AG04450 (cell line): ENCODE measurements around the gene ICAM3. TPM values are rescaled to one million over a fixed set of nuclear protein-coding genes. Genes with fewer than 3 reads are reported as not detected.

ENCODE experiments used
- CTCF ChIA-PET: fragments of 300-600, 350-600 bp; formaldehyde crosslinking; extraction: SDS; loops from one replicate; lab custom pipeline; 2022; ENCODE audit warnings: antibody characterized with exemption, inconsistent platforms; lab: Charles Lee
- POLR2A ChIA-PET: fragments of 350-600 bp; formaldehyde crosslinking; extraction: SDS; loops from one replicate; lab custom pipeline; 2021; ENCODE audit warnings: antibody characterized with exemption, inconsistent platforms; lab: Yijun Ruan, JAX
- DNase-seq: peaks from one replicate; pipeline ENCODE4 v3.0.0-alpha.2; 2011; ENCODE audit warnings: low read depth, low spot score
- H3K27ac ChIP-seq: one replicate; pipeline ENCODE4 v1.5.1; 2012; ENCODE audit warnings: low read depth, low read length, control low read depth
- H3K27me3 ChIP-seq: one replicate; pipeline ENCODE4 v1.6.0; 2012; ENCODE audit warnings: low read length; ENCODE audit not compliant: control insufficient read depth, insufficient read depth
- H3K4me3 ChIP-seq: 2 replicates; pipeline ENCODE4 v1.5.1; 2011; ENCODE audit warnings: mild to moderate bottlenecking, low read depth, low read length, control low read depth
- H3K9me3 ChIP-seq: 2 replicates; pipeline ENCODE4 v1.5.1; 2012; ENCODE audit warnings: low read length; ENCODE audit not compliant: control insufficient read depth, insufficient read depth
- polyA plus RNA-seq: library from polyadenylated mRNA; depleted of rRNA; stranded (reverse); fragments of >200 nt; gene quantifications from 2 replicates; pipeline ENCODE4 v1.2.3, GENCODE V29; 2011; rRNA removed
- small RNA-seq: library from RNA; depleted of rRNA; stranded (forward); fragments of <200 nt; gene quantifications from one replicate; pipeline ENCODE3, GENCODE V24; 2012; ENCODE audit warnings: low read depth; ENCODE audit not compliant: insufficient read length
- TF ChIP-seq, protein P1 (sequence below): IDR thresholded peaks from 2 replicates; pipeline ENCODE4 v1.5.1; 2011; ENCODE audit warnings: low read depth, low read length, control low read depth, inconsistent platforms

ICAM3 gene
- polyA plus RNA-seq, 1 experiment = 6.7 TPM

DNA sequence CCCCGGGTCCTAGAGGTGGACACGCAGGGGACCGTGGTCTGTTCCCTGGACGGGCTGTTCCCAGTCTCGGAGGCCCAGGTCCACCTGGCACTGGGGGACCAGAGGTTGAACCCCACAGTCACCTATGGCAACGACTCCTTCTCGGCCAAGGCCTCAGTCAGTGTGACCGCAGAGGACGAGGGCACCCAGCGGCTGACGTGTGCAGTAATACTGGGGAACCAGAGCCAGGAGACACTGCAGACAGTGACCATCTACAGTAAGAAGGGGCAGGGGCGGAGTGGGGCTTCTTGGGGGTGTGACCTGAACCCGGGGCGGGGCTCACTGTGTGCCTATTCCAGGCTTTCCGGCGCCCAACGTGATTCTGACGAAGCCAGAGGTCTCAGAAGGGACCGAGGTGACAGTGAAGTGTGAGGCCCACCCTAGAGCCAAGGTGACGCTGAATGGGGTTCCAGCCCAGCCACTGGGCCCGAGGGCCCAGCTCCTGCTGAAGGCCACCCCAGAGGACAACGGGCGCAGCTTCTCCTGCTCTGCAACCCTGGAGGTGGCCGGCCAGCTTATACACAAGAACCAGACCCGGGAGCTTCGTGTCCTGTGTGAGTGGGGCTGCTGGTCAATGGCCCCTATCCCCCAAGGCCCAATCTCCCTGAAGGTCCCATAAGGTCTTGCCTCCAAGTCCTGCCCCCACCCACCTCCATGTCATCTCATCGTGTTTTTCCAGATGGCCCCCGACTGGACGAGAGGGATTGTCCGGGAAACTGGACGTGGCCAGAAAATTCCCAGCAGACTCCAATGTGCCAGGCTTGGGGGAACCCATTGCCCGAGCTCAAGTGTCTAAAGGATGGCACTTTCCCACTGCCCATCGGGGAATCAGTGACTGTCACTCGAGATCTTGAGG, 55.1 kb downstream of the ICAM3 start:
- ChIA-PET CTCF (no interaction called here), POLR2A (no interaction called here)
- no peaks in the 10 kb centered on the region; the same call in 1 of the 2 replicates for H3K9me3 ChIP-seq
- TF ChIP-seq, protein P1, sequence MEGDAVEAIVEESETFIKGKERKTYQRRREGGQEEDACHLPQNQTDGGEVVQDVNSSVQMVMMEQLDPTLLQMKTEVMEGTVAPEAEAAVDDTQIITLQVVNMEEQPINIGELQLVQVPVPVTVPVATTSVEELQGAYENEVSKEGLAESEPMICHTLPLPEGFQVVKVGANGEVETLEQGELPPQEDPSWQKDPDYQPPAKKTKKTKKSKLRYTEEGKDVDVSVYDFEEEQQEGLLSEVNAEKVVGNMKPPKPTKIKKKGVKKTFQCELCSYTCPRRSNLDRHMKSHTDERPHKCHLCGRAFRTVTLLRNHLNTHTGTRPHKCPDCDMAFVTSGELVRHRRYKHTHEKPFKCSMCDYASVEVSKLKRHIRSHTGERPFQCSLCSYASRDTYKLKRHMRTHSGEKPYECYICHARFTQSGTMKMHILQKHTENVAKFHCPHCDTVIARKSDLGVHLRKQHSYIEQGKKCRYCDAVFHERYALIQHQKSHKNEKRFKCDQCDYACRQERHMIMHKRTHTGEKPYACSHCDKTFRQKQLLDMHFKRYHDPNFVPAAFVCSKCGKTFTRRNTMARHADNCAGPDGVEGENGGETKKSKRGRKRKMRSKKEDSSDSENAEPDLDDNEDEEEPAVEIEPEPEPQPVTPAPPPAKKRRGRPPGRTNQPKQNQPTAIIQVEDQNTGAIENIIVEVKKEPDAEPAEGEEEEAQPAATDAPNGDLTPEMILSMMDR = no peak
- H3K4me3 ChIP-seq = no peak overlapping the region
- no peak for DNase-seq
- H3K27ac ChIP-seq = no peak overlapping the region
- no peaks in the 10 kb centered on the region for H3K27me3 ChIP-seq

Small RNAs within 50 kb of the gene (small RNA-seq; reads per million reads assigned to genes)
- not detected for gene AC011511.1
- not detected for gene AC011511.4

Other genes starting within 250 kb of the ICAM3 start
- gene ANGPTL6, start 236.9 kb downstream of the ICAM3 start, polyA plus RNA-seq = 0.09 and 0.11 TPM in 2 replicates
- 11.5 and 13.1 TPM in 2 replicates for gene PPAN, start 233.3 kb downstream of the ICAM3 start, polyA plus RNA-seq
- gene P2RY11, start 227.9 kb downstream of the ICAM3 start, polyA plus RNA-seq = 1.0 and 2.1 TPM in 2 replicates
- gene EIF3G, start 219.7 kb downstream of the ICAM3 start, polyA plus RNA-seq = 127 and 146 TPM in 2 replicates
- gene DNMT1, start 144.7 kb downstream of the ICAM3 start, polyA plus RNA-seq = 54.5 and 60.7 TPM in 2 replicates
- 19.7 and 25.1 TPM in 2 replicates for gene S1PR2, start 108.3 kb downstream of the ICAM3 start, polyA plus RNA-seq
- gene MRPL4, start 87.4 kb downstream of the ICAM3 start, polyA plus RNA-seq = 28.5 and 41.4 TPM in 2 replicates
- 40.4 and 57.0 TPM in 2 replicates for gene ICAM1, start 68.5 kb downstream of the ICAM3 start, polyA plus RNA-seq
- gene ICAM4, start 52.7 kb downstream of the ICAM3 start, polyA plus RNA-seq = 2.5 and 3.3 TPM in 2 replicates
- 3.8 and 5.3 TPM in 2 replicates for gene ICAM5, start 49.7 kb downstream of the ICAM3 start, polyA plus RNA-seq
- 0.62 and 0.74 TPM in 2 replicates for gene ZGLP1, start 29.8 kb downstream of the ICAM3 start, polyA plus RNA-seq
- gene FDX2, start 23.6 kb downstream of the ICAM3 start, polyA plus RNA-seq = 20.8 and 30.0 TPM in 2 replicates
- gene RAVER1, start 6.1 kb downstream of the ICAM3 start, polyA plus RNA-seq = 2.2 and 4.1 TPM in 2 replicates
- 29.1 and 52.8 TPM in 2 replicates for gene TYK2, start 40.9 kb upstream of the ICAM3 start, polyA plus RNA-seq
- 268 and 340 TPM in 2 replicates for gene CDC37, start 63.9 kb upstream of the ICAM3 start, polyA plus RNA-seq
- gene PDE4A, start 80.9 kb upstream of the ICAM3 start, polyA plus RNA-seq = 2.9 and 5.1 TPM in 2 replicates
- 46.7 and 64.3 TPM in 2 replicates for gene KEAP1, start 163.7 kb upstream of the ICAM3 start, polyA plus RNA-seq
- gene S1PR5, start 177.8 kb upstream of the ICAM3 start, polyA plus RNA-seq = 0.10 and 0.11 TPM in 2 replicates
- gene ATG4D, start 204.3 kb upstream of the ICAM3 start, polyA plus RNA-seq = 4.6 and 8.7 TPM in 2 replicates
- 11.1 and 11.3 TPM in 2 replicates for gene KRI1, start 226.4 kb upstream of the ICAM3 start, polyA plus RNA-seq
- gene CDKN2D, start 229.4 kb upstream of the ICAM3 start, polyA plus RNA-seq = 3.9 and 4.3 TPM in 2 replicates
- gene AP1M2, start 247.7 kb upstream of the ICAM3 start, polyA plus RNA-seq = 0.17 TPM in 1 of 2 replicates, not detected in the other